ENCODE measurements around the gene COX19.

Gene COX19

DNA sequence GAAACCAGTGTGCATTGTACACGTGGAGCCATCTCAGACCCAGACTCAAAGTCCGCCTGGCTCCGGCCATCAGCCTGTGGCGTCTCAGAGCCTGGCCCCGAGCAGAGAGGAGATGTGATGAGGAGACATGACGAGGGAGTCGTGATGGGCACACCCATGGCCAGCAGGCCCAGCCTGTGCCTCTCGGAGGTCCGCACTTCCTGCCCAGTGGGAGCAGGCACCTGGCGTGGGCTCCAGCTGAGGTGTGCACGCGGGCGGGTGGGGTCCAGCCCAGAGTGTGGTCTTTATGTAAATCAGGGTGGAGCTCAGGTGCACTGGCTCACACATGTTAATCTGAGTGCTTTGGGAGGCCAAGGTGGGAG lies 43.0 kb upstream of the COX19 start:
- Histone ChIP-seq H3K4me3 (ENCODE audit: insufficient read depth, low read depth, low read length, poor library complexity, severe bottlenecking) (no peak overlapping the region), H3K9me3 (ENCODE audit: control insufficient read depth, low read length) (no peaks in the 10 kb centered on the region), H3K27me3 (replicated peaks; ENCODE audit: control insufficient read depth, insufficient read depth, low read length, poor library complexity, severe bottlenecking) (no peaks in the 10 kb centered on the region), H3K4me1 (ENCODE audit: control insufficient read depth, insufficient read depth, low read length, poor library complexity, severe bottlenecking) (no peaks in the 10 kb centered on the region), H3K27ac (ENCODE audit: insufficient read depth, low read length, poor library complexity, severe bottlenecking) (no peak overlapping the region), H3K36me3 (ENCODE audit: control insufficient read depth, insufficient read depth, low read length) (peaks cover 3% of the 10 kb centered on the region)
- no peak for DNase-seq

DNA sequence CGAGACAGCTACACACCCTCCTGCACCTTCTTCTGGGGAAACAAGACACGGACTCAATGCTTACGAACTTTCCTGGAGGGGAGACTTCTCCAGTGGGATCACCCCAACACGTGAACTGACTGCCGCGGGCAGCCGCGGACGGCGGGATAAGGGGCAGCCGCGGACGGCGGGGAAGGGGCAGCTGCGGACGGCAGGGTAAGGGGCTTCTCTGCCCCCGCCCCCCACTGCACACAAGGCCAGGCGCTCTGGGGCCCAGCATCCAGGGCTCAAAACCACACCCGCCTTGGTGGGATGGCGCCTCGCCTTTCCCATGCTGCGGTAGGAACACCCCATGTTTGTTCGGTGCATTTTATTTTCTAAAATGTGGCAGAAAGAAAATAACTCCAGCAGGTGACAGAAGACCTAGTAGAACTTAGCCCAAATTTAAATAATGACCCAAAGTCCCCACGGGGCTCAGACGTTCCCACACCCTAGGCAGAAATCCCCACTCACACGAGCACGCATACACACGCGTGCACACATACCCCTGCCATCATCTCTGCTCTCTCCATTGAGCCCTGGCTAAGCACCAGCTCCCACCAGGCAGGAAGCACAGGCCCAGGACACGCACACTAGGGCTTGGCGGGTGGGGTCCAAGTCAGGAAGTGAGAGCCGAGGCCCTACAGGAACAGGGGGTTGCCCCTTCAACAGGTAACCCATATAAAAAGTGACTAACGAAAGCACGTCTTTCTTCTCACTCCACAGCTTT lies 42.4 kb upstream of the COX19 start:
- no peaks in the 10 kb centered on the region for H3K4me1 ChIP-seq (ENCODE audit: control insufficient read depth, insufficient read depth, low read length, poor library complexity, severe bottlenecking)
- H3K4me3 ChIP-seq (ENCODE audit: insufficient read depth, low read depth, low read length, poor library complexity, severe bottlenecking), result no peak overlapping the region
- no peaks in the 10 kb centered on the region for H3K9me3 ChIP-seq (ENCODE audit: control insufficient read depth, low read length)
- no peak for DNase-seq
- H3K27ac ChIP-seq (ENCODE audit: insufficient read depth, low read length, poor library complexity, severe bottlenecking), result no peak overlapping the region
- peaks cover 3% of the 10 kb centered on the region for H3K36me3 ChIP-seq (ENCODE audit: control insufficient read depth, insufficient read depth, low read length)
- H3K27me3 ChIP-seq (replicated peaks; ENCODE audit: control insufficient read depth, insufficient read depth, low read length, poor library complexity, severe bottlenecking), result no peaks in the 10 kb centered on the region

DNA sequence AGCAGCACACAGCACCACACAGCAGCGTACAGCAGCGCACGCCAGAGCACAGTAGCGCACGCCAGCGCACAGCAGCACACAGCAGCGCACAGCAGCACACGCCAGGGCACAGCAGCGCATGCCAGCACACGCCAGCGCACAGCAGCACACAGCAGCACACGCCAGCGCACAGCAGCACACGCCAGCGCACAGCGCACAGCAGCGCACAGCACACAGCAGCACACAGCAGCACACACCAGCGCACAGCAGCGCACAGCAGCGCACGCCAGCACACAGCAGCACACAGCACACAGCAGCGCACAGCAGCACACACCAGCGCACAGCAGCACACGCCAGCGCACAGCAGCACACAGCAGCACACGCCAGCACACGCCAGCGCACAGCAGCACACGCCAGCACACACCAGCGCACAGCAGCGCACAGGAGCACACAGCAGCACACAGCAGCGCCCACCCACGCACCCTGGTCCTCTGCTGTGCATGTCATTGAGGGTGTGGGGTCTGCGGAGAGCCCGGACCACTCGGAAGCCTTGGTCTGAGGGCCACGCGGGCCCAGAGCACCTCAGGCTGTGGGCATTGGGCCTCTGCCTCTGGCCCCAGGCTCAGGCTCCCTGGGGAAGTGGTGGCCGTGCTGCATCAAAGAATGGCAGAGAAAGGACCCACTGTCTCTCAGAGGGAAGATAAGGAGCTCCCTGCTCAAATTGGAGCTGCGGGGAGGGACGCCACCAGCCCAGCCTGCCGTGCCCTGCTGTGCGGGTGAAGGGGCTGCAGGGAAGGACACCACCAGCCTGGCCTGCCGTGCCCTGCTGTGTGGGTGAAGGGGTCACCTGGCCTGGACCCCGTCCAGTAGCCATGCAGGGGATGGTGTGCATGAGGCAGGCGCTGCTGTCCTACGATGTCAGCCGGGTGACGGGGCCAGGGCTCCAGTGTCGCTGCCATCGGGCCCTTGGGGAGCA lies 41.5 kb upstream of the COX19 start:
- peaks cover 3% of the 10 kb centered on the region for H3K36me3 ChIP-seq (ENCODE audit: control insufficient read depth, insufficient read depth, low read length)
- no peak for DNase-seq
- no peaks in the 10 kb centered on the region for H3K9me3 ChIP-seq (ENCODE audit: control insufficient read depth, low read length)
- no peak overlapping the region for H3K27ac ChIP-seq (ENCODE audit: insufficient read depth, low read length, poor library complexity, severe bottlenecking)
- H3K4me3 ChIP-seq (ENCODE audit: insufficient read depth, low read depth, low read length, poor library complexity, severe bottlenecking), result no peak overlapping the region
- no peaks in the 10 kb centered on the region for H3K4me1 ChIP-seq (ENCODE audit: control insufficient read depth, insufficient read depth, low read length, poor library complexity, severe bottlenecking)
- H3K27me3 ChIP-seq (replicated peaks; ENCODE audit: control insufficient read depth, insufficient read depth, low read length, poor library complexity, severe bottlenecking), result no peaks in the 10 kb centered on the region

DNA sequence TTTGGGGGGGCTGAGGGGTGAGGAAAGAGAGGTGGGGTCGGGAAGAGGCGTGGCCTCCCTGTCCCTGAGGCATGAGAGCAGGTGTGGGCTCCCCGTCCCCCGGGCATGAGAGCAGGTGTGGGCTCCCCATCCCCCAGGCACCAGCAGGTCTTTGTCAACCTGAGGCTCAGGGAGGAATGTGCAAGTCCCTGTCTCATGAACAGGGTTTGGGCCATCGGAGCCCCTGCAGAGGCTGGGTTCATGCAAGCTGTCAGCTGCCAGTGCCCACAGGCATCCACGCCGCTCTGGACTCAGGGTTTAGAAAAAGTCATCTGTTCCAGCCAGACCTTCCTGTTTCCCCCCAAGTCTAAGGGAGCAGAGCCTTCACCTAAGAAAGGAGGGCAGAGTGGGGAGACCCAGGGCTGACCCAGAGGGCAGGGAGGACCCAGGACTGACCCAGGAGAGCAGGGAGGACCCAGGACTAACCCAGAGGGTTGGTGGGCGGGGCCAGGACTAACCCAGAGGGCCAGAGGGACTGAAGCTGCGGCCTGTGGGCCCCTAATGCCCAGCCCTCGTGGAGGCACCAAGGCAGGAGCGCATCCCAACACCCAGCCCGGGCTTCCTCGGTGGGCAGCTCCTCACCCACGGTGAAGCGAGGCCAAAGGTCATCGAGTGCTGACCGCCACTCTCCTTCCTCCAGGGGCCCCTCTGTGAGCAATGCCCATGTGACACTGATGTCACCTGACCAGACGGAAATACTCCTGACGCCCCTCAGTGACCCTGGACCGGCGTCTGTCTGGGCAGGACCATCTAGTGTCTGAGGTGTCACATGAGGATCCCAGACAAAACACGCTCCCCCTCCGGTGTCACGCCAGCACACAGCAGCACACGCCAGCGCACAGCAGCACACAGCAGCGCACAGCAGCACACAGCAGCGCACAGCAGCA lies 40.1 kb upstream of the COX19 start:
- Histone ChIP-seq H3K4me3 (ENCODE audit: insufficient read depth, low read depth, low read length, poor library complexity, severe bottlenecking) (no peak overlapping the region), H3K27me3 (replicated peaks; ENCODE audit: control insufficient read depth, insufficient read depth, low read length, poor library complexity, severe bottlenecking) (no peaks in the 10 kb centered on the region), H3K4me1 (ENCODE audit: control insufficient read depth, insufficient read depth, low read length, poor library complexity, severe bottlenecking) (peaks cover 5% of the 10 kb centered on the region), H3K9me3 (ENCODE audit: control insufficient read depth, low read length) (no peaks in the 10 kb centered on the region), H3K27ac (ENCODE audit: insufficient read depth, low read length, poor library complexity, severe bottlenecking) (no peak overlapping the region), H3K36me3 (ENCODE audit: control insufficient read depth, insufficient read depth, low read length) (no peaks in the 10 kb centered on the region)
- DNase-seq, result no peak

DNA sequence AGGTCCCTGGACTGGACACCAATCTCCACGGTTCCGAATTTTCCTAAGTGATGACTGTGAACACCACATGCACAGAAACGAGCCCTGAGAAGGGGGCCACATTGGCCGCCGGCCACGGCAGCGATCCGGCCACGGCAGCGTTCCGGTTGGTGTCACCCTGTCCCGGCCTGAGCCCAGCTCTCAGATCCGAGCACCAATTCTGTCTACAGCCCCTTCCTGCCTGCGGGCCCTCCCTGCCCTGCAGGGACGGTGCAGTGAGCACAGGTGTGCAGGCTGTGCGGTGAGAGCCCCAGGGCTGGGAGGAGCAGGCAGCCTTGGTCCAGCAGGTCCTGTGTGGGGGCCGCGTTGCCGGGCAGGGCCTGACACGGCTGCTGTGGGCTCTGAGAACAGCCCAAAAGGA lies 39.3 kb upstream of the COX19 start:
- H3K27me3 ChIP-seq (replicated peaks; ENCODE audit: control insufficient read depth, insufficient read depth, low read length, poor library complexity, severe bottlenecking), result no peaks in the 10 kb centered on the region
- no peaks in the 10 kb centered on the region for H3K36me3 ChIP-seq (ENCODE audit: control insufficient read depth, insufficient read depth, low read length)
- no peak for DNase-seq
- H3K4me3 ChIP-seq (ENCODE audit: insufficient read depth, low read depth, low read length, poor library complexity, severe bottlenecking), result no peak overlapping the region
- H3K27ac ChIP-seq (ENCODE audit: insufficient read depth, low read length, poor library complexity, severe bottlenecking), result no peak overlapping the region
- peaks cover 5% of the 10 kb centered on the region for H3K4me1 ChIP-seq (ENCODE audit: control insufficient read depth, insufficient read depth, low read length, poor library complexity, severe bottlenecking)
- H3K9me3 ChIP-seq (ENCODE audit: control insufficient read depth, low read length), result no peaks in the 10 kb centered on the region

DNA sequence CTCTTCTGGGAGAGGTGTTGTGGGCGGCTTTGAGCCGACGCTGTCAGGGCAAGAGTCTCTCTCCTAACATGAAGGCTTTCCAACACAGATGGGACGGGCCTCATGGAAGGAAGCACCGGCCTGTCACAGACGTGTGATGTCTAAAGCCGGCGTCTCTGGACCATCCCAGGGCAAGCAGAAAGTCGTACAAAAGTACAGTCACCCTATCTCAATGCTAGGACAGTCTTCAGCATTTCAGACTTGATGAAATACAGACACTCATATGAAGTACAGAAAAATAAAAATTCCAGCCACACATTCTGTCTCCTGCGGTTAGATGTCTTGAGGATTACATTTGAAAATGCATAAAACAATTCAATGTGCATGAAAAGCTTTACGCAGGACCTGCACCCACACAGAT lies 38.2 kb upstream of the COX19 start:
- H3K4me1 ChIP-seq (ENCODE audit: control insufficient read depth, insufficient read depth, low read length, poor library complexity, severe bottlenecking), result peaks cover 5% of the 10 kb centered on the region
- H3K9me3 ChIP-seq (ENCODE audit: control insufficient read depth, low read length), result no peaks in the 10 kb centered on the region
- H3K27ac ChIP-seq (ENCODE audit: insufficient read depth, low read length, poor library complexity, severe bottlenecking), result no peak overlapping the region
- no peaks in the 10 kb centered on the region for H3K36me3 ChIP-seq (ENCODE audit: control insufficient read depth, insufficient read depth, low read length)
- H3K27me3 ChIP-seq (replicated peaks; ENCODE audit: control insufficient read depth, insufficient read depth, low read length, poor library complexity, severe bottlenecking), result no peaks in the 10 kb centered on the region
- no peak overlapping the region for H3K4me3 ChIP-seq (ENCODE audit: insufficient read depth, low read depth, low read length, poor library complexity, severe bottlenecking)
- DNase-seq, result no peak

DNA sequence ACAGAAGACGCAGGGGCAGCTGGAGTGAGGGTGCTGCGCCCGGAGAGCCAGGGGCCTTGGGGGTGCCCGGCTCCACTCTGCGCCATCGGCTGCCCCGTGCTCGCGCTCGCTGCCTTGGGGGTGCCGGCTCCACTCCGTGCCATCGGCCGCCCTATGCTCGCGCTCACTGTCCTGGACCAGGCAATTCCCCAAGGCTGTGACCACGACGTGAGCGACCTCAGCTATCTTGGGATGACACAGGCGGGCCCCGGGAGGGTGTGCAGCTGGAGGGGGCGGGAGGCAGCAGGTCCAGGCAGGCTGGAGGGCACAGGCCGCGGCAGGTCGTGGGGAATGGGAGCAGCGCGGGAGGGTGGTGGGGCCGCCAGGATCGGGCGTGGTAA lies 37.4 kb upstream of the COX19 start:
- peaks cover 5% of the 10 kb centered on the region for H3K4me1 ChIP-seq (ENCODE audit: control insufficient read depth, insufficient read depth, low read length, poor library complexity, severe bottlenecking)
- no peaks in the 10 kb centered on the region for H3K9me3 ChIP-seq (ENCODE audit: control insufficient read depth, low read length)
- H3K36me3 ChIP-seq (ENCODE audit: control insufficient read depth, insufficient read depth, low read length), result no peaks in the 10 kb centered on the region
- DNase-seq, result no peak
- no peaks in the 10 kb centered on the region for H3K27me3 ChIP-seq (replicated peaks; ENCODE audit: control insufficient read depth, insufficient read depth, low read length, poor library complexity, severe bottlenecking)
- no peak overlapping the region for H3K27ac ChIP-seq (ENCODE audit: insufficient read depth, low read length, poor library complexity, severe bottlenecking)
- H3K4me3 ChIP-seq (ENCODE audit: insufficient read depth, low read depth, low read length, poor library complexity, severe bottlenecking), result no peak overlapping the region

DNA sequence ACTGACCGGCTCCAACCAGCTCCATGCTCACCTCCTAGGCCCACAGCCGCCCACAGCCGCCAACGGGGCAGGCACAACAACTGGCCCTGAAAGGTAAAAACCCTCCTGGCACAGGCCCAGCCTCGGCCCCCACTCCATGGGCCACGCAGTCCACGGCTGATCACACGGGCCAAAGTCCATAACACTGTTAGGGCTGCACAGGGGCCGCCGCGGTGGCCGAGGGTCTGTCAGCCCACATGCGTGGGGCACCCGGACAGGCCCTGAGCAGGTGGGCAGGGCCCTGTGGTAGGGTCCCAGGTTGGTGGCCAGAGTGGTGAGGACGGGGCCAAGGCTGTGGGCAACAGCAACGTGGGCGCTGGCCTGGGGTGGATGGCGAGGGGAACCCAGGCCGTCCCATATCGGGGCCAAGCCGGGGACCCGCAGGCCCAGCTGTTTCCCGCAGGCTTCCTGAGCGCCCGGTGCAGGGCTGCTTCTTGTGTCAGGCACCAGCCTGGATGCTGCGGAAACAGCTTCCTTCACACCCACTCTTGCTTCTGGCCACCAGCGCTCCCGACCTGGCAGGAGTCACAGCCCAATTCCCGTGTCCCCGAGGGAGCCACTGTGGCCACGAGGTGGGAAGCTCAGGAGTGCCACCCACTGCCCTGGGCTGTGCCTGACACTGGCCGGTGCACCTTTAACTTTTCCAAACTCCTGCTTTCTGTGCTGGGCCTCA lies 36.8 kb upstream of the COX19 start:
- Histone ChIP-seq H3K4me3 (ENCODE audit: insufficient read depth, low read depth, low read length, poor library complexity, severe bottlenecking) (no peak overlapping the region), H3K27ac (ENCODE audit: insufficient read depth, low read length, poor library complexity, severe bottlenecking) (no peak overlapping the region)
- no peak for DNase-seq

DNA sequence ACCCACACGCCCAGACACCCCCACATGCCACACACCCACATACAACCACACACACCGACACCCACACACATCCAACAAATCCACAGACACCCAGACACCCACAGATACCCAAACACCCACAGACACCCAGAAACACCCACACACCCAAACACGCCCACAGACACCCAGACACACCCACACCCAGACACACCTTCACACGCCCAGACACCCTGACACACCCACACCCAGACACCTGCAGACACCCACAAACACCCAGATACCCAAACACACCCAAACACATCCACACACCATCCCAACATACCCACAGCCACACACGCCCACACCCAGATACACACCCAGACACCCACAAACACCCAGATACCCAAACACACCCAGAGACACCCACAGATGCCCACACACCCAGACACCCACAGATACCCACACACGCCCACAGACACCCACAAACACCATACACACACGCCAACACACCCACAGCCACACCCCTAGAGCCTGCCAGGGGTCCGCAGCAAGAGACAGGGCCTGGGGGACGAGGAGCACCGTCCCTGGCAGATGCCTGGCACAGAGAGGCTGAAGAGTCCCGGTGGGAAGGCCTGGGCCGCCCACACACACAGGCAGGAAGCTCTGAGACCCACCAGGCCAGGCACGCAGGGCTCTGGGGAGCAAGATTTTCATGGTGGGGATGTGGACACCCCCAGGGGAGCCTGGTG lies 36.1 kb upstream of the COX19 start:
- Histone ChIP-seq H3K4me1 (ENCODE audit: control insufficient read depth, insufficient read depth, low read length, poor library complexity, severe bottlenecking) (peaks cover 5% of the 10 kb centered on the region), H3K27me3 (replicated peaks; ENCODE audit: control insufficient read depth, insufficient read depth, low read length, poor library complexity, severe bottlenecking) (no peaks in the 10 kb centered on the region), H3K36me3 (ENCODE audit: control insufficient read depth, insufficient read depth, low read length) (peaks cover 7% of the 10 kb centered on the region), H3K9me3 (ENCODE audit: control insufficient read depth, low read length) (no peaks in the 10 kb centered on the region), H3K27ac (ENCODE audit: insufficient read depth, low read length, poor library complexity, severe bottlenecking) (peak overlapping the region; percentile 27), H3K4me3 (ENCODE audit: insufficient read depth, low read depth, low read length, poor library complexity, severe bottlenecking) (no peak overlapping the region)
- DNase-seq, result no peak

More for the DNA sequence above, 36.8 kb upstream of the COX19 start:
- H3K9me3 ChIP-seq (ENCODE audit: control insufficient read depth, low read length), result no peaks in the 10 kb centered on the region
- H3K36me3 ChIP-seq (ENCODE audit: control insufficient read depth, insufficient read depth, low read length), result peaks cover 2% of the 10 kb centered on the region
- H3K4me1 ChIP-seq (ENCODE audit: control insufficient read depth, insufficient read depth, low read length, poor library complexity, severe bottlenecking), result peaks cover 5% of the 10 kb centered on the region
- no peaks in the 10 kb centered on the region for H3K27me3 ChIP-seq (replicated peaks; ENCODE audit: control insufficient read depth, insufficient read depth, low read length, poor library complexity, severe bottlenecking)
